Gastrocnemius medialis (tissue), 4 donors: Measurements from ENCODE around the gene ANGPTL8. TPM values are rescaled to one million over a fixed set of nuclear protein-coding genes. Genes with fewer than 3 reads are reported as not detected.

Experiments used
- ATAC-seq, 2 donors: fragments of 150-250 bp; one replicate each; pipeline ENCODE4 v1.9.1; 2016
- DNase-seq, 2 donors: peaks; one replicate each; pipeline ENCODE4 v3.0.0-alpha.2; 2019
- H3K27ac ChIP-seq, 4 donors: fragments of 200-600 bp; sonication (generic); 1 replicate in 1 of 4; 2 replicates in 3 of 4; pipeline ENCODE4 v1.5.1; 2016 to 2018; ENCODE audit warnings: mild to moderate bottlenecking in 2 of 4, moderate library complexity in 1 of 4
- H3K27me3 ChIP-seq, 3 donors: fragments of 200-600 bp; sonication (generic) in 2 of 3; 1 replicate in 1 of 3; 2 replicates in 2 of 3; pipeline versions ENCODE4 v1.5.1 to v1.6.0; 2016 to 2019; ENCODE audit warnings: mild to moderate bottlenecking in 1 of 3, moderate library complexity in 1 of 3
- H3K36me3 ChIP-seq, 2 donors: fragments of 200-600 bp; sonication (generic) in 1 of 2; one replicate each; pipeline ENCODE4 v1.5.1; 2017 to 2018
- H3K4me1 ChIP-seq, 2 donors: fragments of 200-600 bp; sonication (generic) in 1 of 2; one replicate each; pipeline ENCODE4 v1.5.1; 2016 to 2017; ENCODE audit warnings: mild to moderate bottlenecking in 2 of 2
- H3K4me3 ChIP-seq, 4 donors: fragments of 200-600 bp; sonication (generic) in 3 of 4; 1 replicate in 1 of 4; 2 replicates in 3 of 4; pipeline ENCODE4 v1.5.1; 2016 to 2019; ENCODE audit warnings: mild to moderate bottlenecking in 2 of 4
- H3K9me3 ChIP-seq, 3 donors: fragments of 200-600 bp; sonication (generic) in 2 of 3; 1 replicate in 1 of 3; 2 replicates in 2 of 3; pipeline ENCODE4 v1.5.1; 2016 to 2019
- POLR2A ChIP-seq, 2 donors: fragments of 450-650 bp; IDR thresholded peaks; one replicate each; pipeline ENCODE4 v1.6.1; 2017; ENCODE audit warnings: antibody characterized with exemption in 2 of 2, mild to moderate bottlenecking in 2 of 2, moderate library complexity in 2 of 2
- in situ Hi-C, 4 donors: fragments of 200-750 bp; cut with MboI; loops; one replicate each; pipeline versions ENCODE4 v1.15.0 to v1.8.0; 2017; ENCODE audit warnings: low sequenced_read_pairs in 4 of 4
- intact Hi-C: fragments of 100-400 bp; cut with DNase I; formaldehyde crosslinking; loops from one replicate; pipeline ENCODE4 v1.15.1; 2023; ENCODE audit warnings: low total_unique reads
- total RNA-seq, 4 donors: library from RNA; depleted of rRNA; stranded (reverse); fragments of >200 nt; gene quantifications; one replicate each; pipeline versions ENCODE4 v1.1.0 to v1.2.3, GENCODE V29; 2016
- TF ChIP-seq, protein P1 (sequence below), 5 experiments: fragments of 450-650 bp in 3 of 5; fragments of 200-600 bp in 2 of 5; sonication (generic) in 2 of 5; IDR thresholded peaks in 4 of 5; conservative IDR thresholded peaks in 1 of 5; 1 replicate in 4 of 5; 2 replicates in 1 of 5; pipeline ENCODE4 v1.5.1; 2016 to 2019; ENCODE audit warnings: antibody characterized with exemption in 5 of 5, mild to moderate bottlenecking in 3 of 5, moderate library complexity in 3 of 5

Gene ANGPTL8, protein sequence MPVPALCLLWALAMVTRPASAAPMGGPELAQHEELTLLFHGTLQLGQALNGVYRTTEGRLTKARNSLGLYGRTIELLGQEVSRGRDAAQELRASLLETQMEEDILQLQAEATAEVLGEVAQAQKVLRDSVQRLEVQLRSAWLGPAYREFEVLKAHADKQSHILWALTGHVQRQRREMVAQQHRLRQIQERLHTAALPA
- total RNA-seq, result under 1 TPM in 1 of 4 donors, not detected in 3; 0.47 TPM

DNA sequence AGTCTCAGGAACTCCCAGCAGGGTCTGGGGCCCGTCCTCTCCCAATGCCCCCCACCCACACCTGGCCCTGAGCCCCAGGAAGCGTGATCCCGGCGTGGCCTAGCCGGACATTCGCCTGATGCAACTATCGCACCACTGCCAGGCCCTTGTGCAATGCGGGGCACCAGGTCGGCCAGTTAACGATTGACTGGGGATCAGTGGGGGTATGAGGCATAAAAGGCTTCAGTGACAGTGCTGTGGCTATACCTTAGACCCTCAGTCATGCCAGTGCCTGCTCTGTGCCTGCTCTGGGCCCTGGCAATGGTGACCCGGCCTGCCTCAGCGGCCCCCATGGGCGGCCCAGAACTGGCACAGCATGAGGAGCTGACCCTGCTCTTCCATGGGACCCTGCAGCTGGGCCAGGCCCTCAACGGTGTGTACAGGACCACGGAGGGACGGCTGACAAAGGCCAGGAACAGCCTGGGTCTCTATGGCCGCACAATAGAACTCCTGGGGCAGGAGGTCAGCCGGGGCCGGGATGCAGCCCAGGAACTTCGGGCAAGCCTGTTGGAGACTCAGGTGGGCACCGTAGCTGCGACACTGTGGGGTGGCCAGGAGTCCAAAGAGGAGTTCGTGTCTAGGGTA is at the start of gene ANGPTL8:
Gene ANGPTL8 (plus strand): TSS at position 243 of the 624 bp plus-strand sequence. CDS start 19 bp downstream, at position 262.
- no peaks in the 10 kb centered on the region for H3K27me3 ChIP-seq
- DNase-seq, result no peak
- H3K4me1 ChIP-seq, result no peaks in the 10 kb centered on the region
- no peak within 1 kb of the TSS for H3K27ac ChIP-seq
- no peak for TF ChIP-seq POLR2A (IDR thresholded peaks at IDR 0.05)
- TF ChIP-seq, protein P1, sequence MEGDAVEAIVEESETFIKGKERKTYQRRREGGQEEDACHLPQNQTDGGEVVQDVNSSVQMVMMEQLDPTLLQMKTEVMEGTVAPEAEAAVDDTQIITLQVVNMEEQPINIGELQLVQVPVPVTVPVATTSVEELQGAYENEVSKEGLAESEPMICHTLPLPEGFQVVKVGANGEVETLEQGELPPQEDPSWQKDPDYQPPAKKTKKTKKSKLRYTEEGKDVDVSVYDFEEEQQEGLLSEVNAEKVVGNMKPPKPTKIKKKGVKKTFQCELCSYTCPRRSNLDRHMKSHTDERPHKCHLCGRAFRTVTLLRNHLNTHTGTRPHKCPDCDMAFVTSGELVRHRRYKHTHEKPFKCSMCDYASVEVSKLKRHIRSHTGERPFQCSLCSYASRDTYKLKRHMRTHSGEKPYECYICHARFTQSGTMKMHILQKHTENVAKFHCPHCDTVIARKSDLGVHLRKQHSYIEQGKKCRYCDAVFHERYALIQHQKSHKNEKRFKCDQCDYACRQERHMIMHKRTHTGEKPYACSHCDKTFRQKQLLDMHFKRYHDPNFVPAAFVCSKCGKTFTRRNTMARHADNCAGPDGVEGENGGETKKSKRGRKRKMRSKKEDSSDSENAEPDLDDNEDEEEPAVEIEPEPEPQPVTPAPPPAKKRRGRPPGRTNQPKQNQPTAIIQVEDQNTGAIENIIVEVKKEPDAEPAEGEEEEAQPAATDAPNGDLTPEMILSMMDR (IDR thresholded peaks at IDR 0.05 in 4 of 5, conservative IDR thresholded peaks at IDR 0.05 in 1 of 5), result no peak
- no peaks in the 10 kb centered on the region for H3K9me3 ChIP-seq
- intact Hi-C loops (no loop called here), in situ Hi-C loops (no loop called here)
- no peak within 1 kb of the TSS for H3K4me3 ChIP-seq
- peaks cover 0 to 16% of the 10 kb centered on the region in 2 donors for H3K36me3 ChIP-seq
- ATAC-seq, result no peak

DNA sequence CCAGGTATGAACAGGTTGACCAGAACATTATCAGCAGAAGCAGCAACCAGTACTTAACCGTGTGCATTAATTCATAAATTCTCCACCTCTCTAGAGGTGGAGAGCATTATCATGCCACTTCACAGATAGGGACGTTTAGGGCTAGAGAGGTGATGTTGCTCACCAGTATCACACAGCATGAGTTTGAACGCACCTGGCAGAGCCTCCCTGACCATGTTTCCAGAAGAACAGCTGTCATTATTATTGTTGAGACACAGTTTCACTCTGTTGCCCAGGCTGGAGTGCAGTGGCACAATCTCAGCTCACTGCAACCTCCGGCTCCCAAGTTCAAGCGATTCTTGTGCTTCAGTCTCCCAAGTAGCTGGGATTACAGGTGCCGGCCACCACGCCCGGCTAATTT is 48.9 kb upstream of the ANGPTL8 start:
- no peak overlapping the region for H3K4me3 ChIP-seq
- intact Hi-C loops (loop anchor here (2.0 to 10.0 kb wide), 2 partner anchors 48 to 226 kb away; partner anchors contain the start of gene SMARCA4), in situ Hi-C loops (no loop called here)
- H3K4me1 ChIP-seq, result peaks cover 17 to 41% of the 10 kb centered on the region in 2 donors
- DNase-seq (no peak), ATAC-seq (no peak)
- no peaks in the 10 kb centered on the region for H3K9me3 ChIP-seq
- H3K36me3 ChIP-seq, result peaks cover 0 to 25% of the 10 kb centered on the region in 2 donors
- TF ChIP-seq POLR2A (IDR thresholded peaks at IDR 0.05), result no peak
- TF ChIP-seq, protein P1 (IDR thresholded peaks at IDR 0.05 in 4 of 5, conservative IDR thresholded peaks at IDR 0.05 in 1 of 5), result no peak
- H3K27ac ChIP-seq, result peak overlapping the region; percentile 69 to 92 (median 76)
- no peaks in the 10 kb centered on the region for H3K27me3 ChIP-seq

DNA sequence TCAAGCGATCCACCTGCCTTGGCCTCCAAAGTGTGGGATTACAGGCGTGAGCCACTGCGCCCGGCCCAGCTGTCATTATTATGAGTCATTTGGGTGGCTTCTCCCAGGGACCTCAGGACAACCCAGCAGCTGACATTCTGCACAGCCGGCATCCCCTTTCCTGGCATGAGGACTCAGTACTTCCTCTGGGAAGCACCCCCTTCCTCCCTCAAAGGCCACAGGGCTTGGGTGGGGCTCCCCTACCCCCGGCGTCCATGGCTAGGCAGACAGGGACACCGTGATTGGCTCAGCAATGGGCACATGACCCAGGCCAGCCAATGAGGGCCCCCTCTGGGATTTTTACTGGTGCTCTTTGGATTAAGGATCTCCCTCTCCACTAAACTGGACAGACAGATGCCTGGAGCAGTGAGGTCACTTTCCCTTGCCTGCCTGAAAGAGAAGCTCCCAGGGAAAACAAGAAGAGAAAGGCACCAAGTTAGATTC is 48.1 kb upstream of the ANGPTL8 start:
- H3K27ac ChIP-seq, result peak overlapping the region; percentile 69 to 92 (median 76)
- no peaks in the 10 kb centered on the region for H3K9me3 ChIP-seq
- peaks cover 0 to 25% of the 10 kb centered on the region in 2 donors for H3K36me3 ChIP-seq
- TF ChIP-seq, protein P1 (IDR thresholded peaks at IDR 0.05 in 4 of 5, conservative IDR thresholded peaks at IDR 0.05 in 1 of 5), result no peak
- TF ChIP-seq POLR2A (IDR thresholded peaks at IDR 0.05), result peak in 1 of 2 donors; percentile 29
- peaks cover 17 to 42% of the 10 kb centered on the region in 2 donors for H3K4me1 ChIP-seq
- in situ Hi-C loops (no loop called here), intact Hi-C loops (loop anchor here (2.0 to 10.0 kb wide), 2 partner anchors 49 to 227 kb away; partner anchors contain the start of gene SMARCA4)
- ATAC-seq, result peak; percentile 79 to 88
- peak; percentile 68 to 92 for DNase-seq
- no peaks in the 10 kb centered on the region for H3K27me3 ChIP-seq
- H3K4me3 ChIP-seq, result no peak overlapping the region

DNA sequence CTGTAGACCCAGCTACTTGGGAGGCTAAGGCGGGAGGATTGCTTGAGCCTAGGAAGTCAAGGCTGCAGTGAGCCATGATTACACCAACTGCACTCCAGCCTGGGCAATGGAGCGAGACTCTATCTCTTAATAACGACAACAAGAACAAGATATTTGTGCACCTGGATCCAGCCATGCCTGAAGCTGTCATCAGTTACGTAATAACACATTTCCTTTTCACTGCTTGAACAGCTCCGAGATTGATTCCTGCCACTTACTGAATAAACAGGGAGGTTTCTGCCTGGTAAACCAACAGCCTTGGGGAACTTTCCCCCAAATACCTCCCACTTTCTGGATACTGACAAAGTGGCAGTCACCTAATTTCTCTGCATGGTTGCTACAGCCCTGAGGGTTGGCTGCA is 47.5 kb upstream of the ANGPTL8 start:
- H3K36me3 ChIP-seq, result peaks cover 0 to 25% of the 10 kb centered on the region in 2 donors
- H3K27ac ChIP-seq, result peak overlapping the region; percentile 69 to 92 (median 76)
- no peaks in the 10 kb centered on the region for H3K9me3 ChIP-seq
- intact Hi-C loops, result loop anchor here (2.0 to 10.0 kb wide), 2 partner anchors 49 to 227 kb away; partner anchors contain the start of gene SMARCA4
- DNase-seq (no peak), ATAC-seq (no peak)
- H3K4me1 ChIP-seq, result peaks cover 17 to 42% of the 10 kb centered on the region in 2 donors
- no peak overlapping the region for H3K4me3 ChIP-seq
- no peaks in the 10 kb centered on the region for H3K27me3 ChIP-seq
- in situ Hi-C loops, result no loop called here
- TF ChIP-seq POLR2A (IDR thresholded peaks at IDR 0.05), result no peak
- TF ChIP-seq, protein P1 (IDR thresholded peaks at IDR 0.05 in 4 of 5, conservative IDR thresholded peaks at IDR 0.05 in 1 of 5), result no peak
